OCI-LY1 (cell line): ENCODE results near the gene ADM2.

Experiments used
- H2AFZ ChIP-seq: fragments of 200-600 bp; sonication (generic), shearing (Covaris generic); 2 replicates; pipeline ENCODE4 v1.6.0; 2014; ENCODE audit warnings: antibody characterized with exemption, mild to moderate bottlenecking, low read length
- H3F3A ChIP-seq: fragments of 200-600 bp; sonication (generic), shearing (Covaris generic); 2 replicates; pipeline ENCODE4 v1.6.0; 2014; ENCODE audit warnings: mild to moderate bottlenecking, antibody characterized with exemption, low read length, moderate library complexity; ENCODE audit not compliant: insufficient read depth
- H3K27ac ChIP-seq: fragments of 200-600 bp; sonication (generic); 2 replicates; pipeline ENCODE4 v1.5.1; 2014; ENCODE audit warnings: low read length, mixed run types, mild to moderate bottlenecking, low read depth; ENCODE audit not compliant: poor library complexity, severe bottlenecking
- H3K27me3 ChIP-seq: fragments of 200-600 bp; sonication (generic); 2 replicates; pipeline ENCODE4 v1.6.0; 2014; ENCODE audit warnings: antibody characterized with exemption, mild to moderate bottlenecking, low read length, moderate library complexity; ENCODE audit not compliant: insufficient read depth
- H3K36me3 ChIP-seq: fragments of 200-600 bp; sonication (generic); 2 replicates; pipeline ENCODE4 v1.6.1; 2014; ENCODE audit warnings: mild to moderate bottlenecking, antibody characterized with exemption, low read length, moderate library complexity, mixed read lengths; ENCODE audit not compliant: insufficient read depth
- H3K4me1 ChIP-seq: fragments of 200-600 bp; sonication (generic); 2 replicates; pipeline ENCODE4 v1.5.1; 2014; ENCODE audit warnings: mild to moderate bottlenecking, low read length, moderate library complexity; ENCODE audit not compliant: insufficient read depth, severe bottlenecking
- H3K4me2 ChIP-seq: fragments of 200-600 bp; sonication (generic), shearing (Covaris generic); 2 replicates; pipeline ENCODE4 v1.6.1; 2014; ENCODE audit warnings: low read length
- H3K4me3 ChIP-seq: fragments of 200-600 bp; sonication (generic); 2 replicates; pipeline ENCODE4 v1.5.1; 2014; ENCODE audit warnings: low read length, low read depth, mild to moderate bottlenecking, mixed read lengths; ENCODE audit not compliant: poor library complexity, severe bottlenecking
- H3K79me2 ChIP-seq: fragments of 200-600 bp; shearing (Covaris generic); 2 replicates; pipeline ENCODE4 v1.6.1; 2016; ENCODE audit warnings: mixed run types, low read length, mixed read lengths; ENCODE audit not compliant: insufficient read depth
- H3K9ac ChIP-seq: fragments of 200-600 bp; sonication (generic), shearing (Covaris generic); 2 replicates; pipeline ENCODE4 v1.6.1; 2014; ENCODE audit warnings: mild to moderate bottlenecking, low read length, mixed read lengths
- H3K9me2 ChIP-seq: fragments of 200-600 bp; sonication (generic), shearing (Covaris generic); 2 replicates; pipeline ENCODE4 v1.6.1; 2014; ENCODE audit warnings: low read depth, mild to moderate bottlenecking, low read length, mixed read lengths
- H3K9me3 ChIP-seq: fragments of 200-600 bp; shearing (Covaris generic); 2 replicates; pipeline ENCODE4 v1.6.1; 2014; ENCODE audit warnings: low read length, mixed read lengths
- H4K20me1 ChIP-seq: fragments of 200-600 bp; sonication (generic), shearing (Covaris generic); 2 replicates; pipeline ENCODE4 v1.6.0; 2016; ENCODE audit warnings: mild to moderate bottlenecking, low read length; ENCODE audit not compliant: insufficient read depth
- CTCF ChIP-seq: fragments of 200-600 bp; sonication (generic), shearing (Covaris generic); IDR thresholded peaks from 2 replicates; pipeline ENCODE4 v1.5.1; 2017; ENCODE audit warnings: mild to moderate bottlenecking, antibody characterized with exemption, low read length, moderate library complexity, mixed read lengths
- EZH2 ChIP-seq: fragments of 200-600 bp; sonication (generic), shearing (Covaris generic); IDR thresholded peaks from 2 replicates; pipeline ENCODE4 v1.8.0; 2017; ENCODE audit warnings: borderline replicate concordance, mixed run types, mild to moderate bottlenecking, antibody characterized with exemption, low read length, moderate library complexity, mixed read lengths

ADM2 gene

DNA sequence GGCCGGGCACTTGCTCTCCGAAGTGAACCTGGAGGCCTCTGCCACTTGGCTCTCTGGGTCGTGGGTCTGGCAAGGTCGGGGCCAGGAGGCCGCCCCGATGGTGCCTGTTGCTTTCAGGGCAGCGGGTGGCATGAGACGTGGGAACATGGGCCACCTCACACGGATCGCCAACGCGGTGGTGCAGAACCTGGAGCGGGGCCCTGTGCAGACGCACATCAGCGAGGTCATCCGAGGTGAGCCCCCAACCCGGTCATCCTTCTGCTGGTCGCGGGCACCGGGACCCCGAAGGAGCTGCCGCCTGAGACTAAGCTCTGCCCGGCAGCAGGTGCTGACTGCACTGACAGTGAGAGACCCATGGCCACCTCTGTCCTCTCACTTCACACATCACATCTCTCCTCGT is 46.5 kb upstream of the ADM2 start:
- Histone ChIP-seq H2AFZ (no peak overlapping the region), H3K9ac (no peak overlapping the region), H3K4me1 (no peaks in the 10 kb centered on the region), H3K79me2 (no peaks in the 10 kb centered on the region), H3K9me2 (no peaks in the 10 kb centered on the region), H4K20me1 (no peaks in the 10 kb centered on the region), H3K4me2 (no peak overlapping the region), H3K27ac (no peak overlapping the region), H3K27me3 (no peaks in the 10 kb centered on the region), H3K9me3 (no peaks in the 10 kb centered on the region), H3K36me3 (peaks cover 76% of the 10 kb centered on the region), H3F3A (no peaks in the 10 kb centered on the region), H3K4me3 (no peak overlapping the region)
- TF ChIP-seq CTCF, result no peak
- TF ChIP-seq EZH2, result no peak

DNA sequence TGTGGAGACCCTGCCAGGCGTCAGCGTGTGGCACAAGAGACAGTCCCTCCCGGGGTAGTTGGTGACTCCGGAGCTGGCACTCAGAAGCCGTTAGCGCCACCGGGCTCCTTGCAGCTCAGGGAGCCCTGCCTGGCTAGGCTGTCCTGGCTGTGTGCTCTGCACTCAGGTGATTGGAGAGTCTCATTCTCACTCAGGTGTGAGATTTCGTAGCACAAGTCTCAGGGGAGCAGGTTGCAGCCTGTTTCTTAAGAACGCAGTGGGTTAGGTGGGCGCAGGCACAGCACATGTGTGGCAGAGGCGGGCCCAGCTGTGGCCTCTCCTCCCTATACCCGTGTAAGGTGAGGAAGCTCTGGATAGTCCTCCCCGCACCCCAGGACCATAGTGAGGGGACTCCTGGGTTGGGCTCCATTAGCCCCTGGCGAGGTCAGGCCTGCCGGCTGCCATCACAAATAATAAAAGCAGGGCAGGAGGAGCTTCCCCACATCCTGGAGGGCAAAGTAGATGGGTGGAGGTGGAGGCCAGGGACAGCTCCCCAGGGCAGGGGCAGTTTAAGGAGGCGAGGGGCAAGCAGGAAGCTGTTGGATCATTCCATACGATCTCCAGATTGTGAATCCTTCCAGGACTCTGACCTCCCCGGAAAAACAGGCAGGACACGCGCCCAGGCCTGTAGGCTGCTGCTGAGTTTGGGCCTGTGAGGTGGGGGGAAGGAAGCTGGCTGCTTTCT is 45.9 kb upstream of the ADM2 start:
- H3K9ac ChIP-seq, result no peak overlapping the region
- H3K27ac ChIP-seq, result no peak overlapping the region
- H3K4me3 ChIP-seq, result no peak overlapping the region
- TF ChIP-seq EZH2 (no peak), CTCF (no peak)
- H3K9me2 ChIP-seq, result no peaks in the 10 kb centered on the region
- H3K27me3 ChIP-seq, result no peaks in the 10 kb centered on the region
- H3K36me3 ChIP-seq, result peaks cover 76% of the 10 kb centered on the region
- H3K9me3 ChIP-seq, result no peaks in the 10 kb centered on the region
- H2AFZ ChIP-seq, result no peak overlapping the region
- H3K79me2 ChIP-seq, result no peaks in the 10 kb centered on the region
- no peaks in the 10 kb centered on the region for H4K20me1 ChIP-seq
- H3K4me2 ChIP-seq, result no peak overlapping the region
- no peaks in the 10 kb centered on the region for H3K4me1 ChIP-seq
- no peaks in the 10 kb centered on the region for H3F3A ChIP-seq

- Histone ChIP-seq H3K4me3 (no peak overlapping the region), H3K27me3 (no peaks in the 10 kb centered on the region), H3K79me2 (no peaks in the 10 kb centered on the region), H4K20me1 (no peaks in the 10 kb centered on the region), H2AFZ (no peak overlapping the region), H3K9ac (no peak overlapping the region), H3F3A (no peaks in the 10 kb centered on the region), H3K36me3 (peaks cover 77% of the 10 kb centered on the region), H3K4me1 (no peaks in the 10 kb centered on the region), H3K27ac (no peak overlapping the region), H3K9me2 (no peaks in the 10 kb centered on the region), H3K9me3 (no peaks in the 10 kb centered on the region), H3K4me2 (no peak overlapping the region)
- TF ChIP-seq CTCF (no peak), EZH2 (no peak)
Observed at GRCh38 chr22:50436015-50436830, 45.1 kb upstream of the ADM2 start.
